Stimulated activated naive CD8-positive, alpha-beta T cell treated with anti-CD3 and anti-CD28 coated beads, Interleukin-15, Interleukin-2, amounts not matched to agents 100 ng/mL and 50 ng/mL, for 24 hours (primary cell): ENCODE results near the gene MYO7B.

Experiments
- H3K27ac Mint-ChIP-seq: one replicate; pipeline ENCODE4 v1.8.0; 2021; ENCODE audit warnings: mild to moderate bottlenecking, mixed read lengths
- H3K27me3 Mint-ChIP-seq: one replicate; pipeline ENCODE4 v1.8.0; 2021; ENCODE audit warnings: mixed read lengths
- H3K36me3 Mint-ChIP-seq: one replicate; pipeline ENCODE4 v1.8.0; 2021; ENCODE audit warnings: low read depth, mixed read lengths
- H3K4me1 Mint-ChIP-seq: one replicate; pipeline ENCODE4 v1.8.0; 2021; ENCODE audit warnings: low read depth, mixed read lengths
- H3K4me3 Mint-ChIP-seq: one replicate; pipeline ENCODE4 v1.8.0; 2021; ENCODE audit warnings: mild to moderate bottlenecking, mixed read lengths
- H3K9me3 Mint-ChIP-seq: one replicate; pipeline ENCODE4 v1.8.0; 2021; ENCODE audit warnings: mixed read lengths

Gene MYO7B

GRCh38 chr2:127580167-127581049 is 44.9 kb downstream of the MYO7B start:
- Mint-ChIP-seq H3K4me1 (peaks cover 16% of the 10 kb centered on the region), H3K36me3 (no peaks in the 10 kb centered on the region), H3K9me3 (no peaks in the 10 kb centered on the region), H3K27me3 (no peaks in the 10 kb centered on the region), H3K4me3 (no peak overlapping the region), H3K27ac (no peak overlapping the region)

- Mint-ChIP-seq H3K27me3 (no peaks in the 10 kb centered on the region), H3K36me3 (no peaks in the 10 kb centered on the region), H3K9me3 (no peaks in the 10 kb centered on the region), H3K4me3 (no peak overlapping the region), H3K27ac (no peak overlapping the region), H3K4me1 (peaks cover 10% of the 10 kb centered on the region)
Measured at GRCh38 chr2:127581050-127581345, 45.5 kb downstream of the MYO7B start.

- H3K27me3 Mint-ChIP-seq: no peaks in the 10 kb centered on the region
- H3K4me1 Mint-ChIP-seq: peaks cover 7% of the 10 kb centered on the region
- H3K27ac Mint-ChIP-seq: no peak overlapping the region
- H3K36me3 Mint-ChIP-seq: no peaks in the 10 kb centered on the region
- H3K9me3 Mint-ChIP-seq: no peaks in the 10 kb centered on the region
- no peak overlapping the region for H3K4me3 Mint-ChIP-seq
Measured at GRCh38 chr2:127581516-127582490, 46.3 kb downstream of the MYO7B start.

GRCh38 chr2:127582863-127583861 is 47.7 kb downstream of the MYO7B start:
- Mint-ChIP-seq H3K27ac (no peak overlapping the region), H3K4me3 (no peak overlapping the region)

GRCh38 chr2:127584047-127584446 is 48.6 kb downstream of the MYO7B start:
- no peaks in the 10 kb centered on the region for H3K9me3 Mint-ChIP-seq
- no peaks in the 10 kb centered on the region for H3K27me3 Mint-ChIP-seq
- no peak overlapping the region for H3K4me3 Mint-ChIP-seq
- H3K27ac Mint-ChIP-seq: no peak overlapping the region
- H3K4me1 Mint-ChIP-seq: no peaks in the 10 kb centered on the region
- no peaks in the 10 kb centered on the region for H3K36me3 Mint-ChIP-seq

More at GRCh38 chr2:127582863-127583861, 47.7 kb downstream of the MYO7B start:
- Mint-ChIP-seq H3K27me3 (no peaks in the 10 kb centered on the region), H3K4me1 (no peaks in the 10 kb centered on the region), H3K36me3 (no peaks in the 10 kb centered on the region), H3K9me3 (no peaks in the 10 kb centered on the region)

- Mint-ChIP-seq H3K27ac (no peak overlapping the region), H3K4me1 (no peaks in the 10 kb centered on the region), H3K9me3 (no peaks in the 10 kb centered on the region), H3K36me3 (no peaks in the 10 kb centered on the region), H3K27me3 (no peaks in the 10 kb centered on the region), H3K4me3 (no peak overlapping the region)
Measured at GRCh38 chr2:127584516-127585033, 49.1 kb downstream of the MYO7B start.

GRCh38 chr2:127585270-127585807 is 49.9 kb downstream of the MYO7B start:
- H3K27me3 Mint-ChIP-seq: no peaks in the 10 kb centered on the region
- no peak overlapping the region for H3K27ac Mint-ChIP-seq
- no peaks in the 10 kb centered on the region for H3K4me1 Mint-ChIP-seq
- no peaks in the 10 kb centered on the region for H3K36me3 Mint-ChIP-seq
- no peak overlapping the region for H3K4me3 Mint-ChIP-seq
- no peaks in the 10 kb centered on the region for H3K9me3 Mint-ChIP-seq

GRCh38 chr2:127586136-127586535 is 50.7 kb downstream of the MYO7B start:
- no peaks in the 10 kb centered on the region for H3K27me3 Mint-ChIP-seq
- no peak overlapping the region for H3K27ac Mint-ChIP-seq
- no peaks in the 10 kb centered on the region for H3K4me1 Mint-ChIP-seq
- no peak overlapping the region for H3K4me3 Mint-ChIP-seq
- H3K36me3 Mint-ChIP-seq: no peaks in the 10 kb centered on the region
- no peaks in the 10 kb centered on the region for H3K9me3 Mint-ChIP-seq

- Mint-ChIP-seq H3K27ac (no peak overlapping the region), H3K27me3 (no peaks in the 10 kb centered on the region), H3K36me3 (no peaks in the 10 kb centered on the region), H3K9me3 (no peaks in the 10 kb centered on the region), H3K4me3 (no peak overlapping the region), H3K4me1 (no peaks in the 10 kb centered on the region)
Measured at GRCh38 chr2:127586746-127587295, 51.3 kb downstream of the MYO7B start.

- Mint-ChIP-seq H3K4me1 (no peaks in the 10 kb centered on the region), H3K9me3 (no peaks in the 10 kb centered on the region), H3K36me3 (no peaks in the 10 kb centered on the region), H3K4me3 (no peak overlapping the region), H3K27ac (no peak overlapping the region), H3K27me3 (no peaks in the 10 kb centered on the region)
Measured at GRCh38 chr2:127588241-127588640, 52.8 kb downstream of the MYO7B start.

GRCh38 chr2:127589358-127589757 is 53.9 kb downstream of the MYO7B start:
- Mint-ChIP-seq H3K27ac (no peak overlapping the region), H3K36me3 (no peaks in the 10 kb centered on the region), H3K9me3 (no peaks in the 10 kb centered on the region), H3K27me3 (no peaks in the 10 kb centered on the region), H3K4me3 (no peak overlapping the region), H3K4me1 (no peaks in the 10 kb centered on the region)

GRCh38 chr2:127589841-127590240 is 54.4 kb downstream of the MYO7B start:
- no peaks in the 10 kb centered on the region for H3K4me1 Mint-ChIP-seq
- no peak overlapping the region for H3K4me3 Mint-ChIP-seq
- no peaks in the 10 kb centered on the region for H3K9me3 Mint-ChIP-seq
- H3K27ac Mint-ChIP-seq: no peak overlapping the region
- no peaks in the 10 kb centered on the region for H3K36me3 Mint-ChIP-seq
- H3K27me3 Mint-ChIP-seq: no peaks in the 10 kb centered on the region

- H3K27ac Mint-ChIP-seq: no peak overlapping the region
- no peaks in the 10 kb centered on the region for H3K4me1 Mint-ChIP-seq
- peaks cover under 1% of the 10 kb centered on the region for H3K9me3 Mint-ChIP-seq
- no peaks in the 10 kb centered on the region for H3K27me3 Mint-ChIP-seq
- no peak overlapping the region for H3K4me3 Mint-ChIP-seq
- no peaks in the 10 kb centered on the region for H3K36me3 Mint-ChIP-seq
Measured at GRCh38 chr2:127590386-127591190, 55.1 kb downstream of the MYO7B start.
